Calu3 (cell line): ENCODE measurements around the gene HELZ. TPM values are rescaled to one million over a fixed set of nuclear protein-coding genes. Genes with fewer than 3 reads are reported as not detected.

Experiments used
- BruUV-seq: library from RNA; stranded (reverse); fragments of 400-500 nt; replicated peaks from 2 replicates; lab custom pipeline; 2021; lab: Mats Ljungman, UMichigan
- CTCF ChIA-PET: fragments of 300-600 bp; sonication (Branson Sonifier 250); formaldehyde crosslinking; loops from one replicate; lab custom pipeline; 2022; ENCODE audit warnings: antibody characterized with exemption; lab: Charles Lee
- DNase-seq: peaks from one replicate; pipeline ENCODE4 v3.0.0; 2022
- H3K27ac Mint-ChIP-seq: one replicate; pipeline ENCODE4 v1.8.0; 2022; ENCODE audit warnings: mixed read lengths; ENCODE audit not compliant: unreplicated experiment
- H3K27me3 Mint-ChIP-seq: one replicate; pipeline ENCODE4 v1.8.0; 2022; ENCODE audit warnings: mixed read lengths; ENCODE audit not compliant: unreplicated experiment
- H3K36me3 Mint-ChIP-seq: one replicate; pipeline ENCODE4 v1.8.0; 2022; ENCODE audit warnings: mild to moderate bottlenecking, moderate library complexity, mixed read lengths; ENCODE audit not compliant: insufficient read depth, unreplicated experiment
- H3K4me1 Mint-ChIP-seq: one replicate; pipeline ENCODE4 v1.8.0; 2022; ENCODE audit warnings: mild to moderate bottlenecking, low read depth, mixed read lengths; ENCODE audit not compliant: unreplicated experiment
- H3K4me3 Mint-ChIP-seq: one replicate; pipeline ENCODE4 v1.8.0; 2022; ENCODE audit warnings: mild to moderate bottlenecking, low read depth, moderate library complexity, mixed read lengths; ENCODE audit not compliant: unreplicated experiment
- H3K9me3 Mint-ChIP-seq: one replicate; pipeline ENCODE4 v1.8.0; 2022; ENCODE audit warnings: low read depth, mixed read lengths; ENCODE audit not compliant: unreplicated experiment
- CTCF ChIP-seq: fragments of 200-600 bp; IDR thresholded peaks from one replicate; pipeline ENCODE4 v1.8.0; 2022; ENCODE audit warnings: antibody characterized with exemption; ENCODE audit not compliant: unreplicated experiment
- intact Hi-C: fragments of 100-400 bp; cut with micrococcal nuclease; formaldehyde crosslinking; loops from one replicate; pipeline ENCODE4 v1.10.0; 2022; ENCODE audit not compliant: unreplicated experiment
- total RNA-seq: library from RNA; stranded (reverse); gene quantifications from 2 replicates; pipeline ENCODE4 v1.2.3, GENCODE V29; 2022

HELZ gene
- total RNA-seq, 1 experiment from 2014 or later = 60.8 TPM

- no peaks in the 10 kb centered on the region for H3K9me3 Mint-ChIP-seq
- H3K4me1 Mint-ChIP-seq = peaks cover 23% of the 10 kb centered on the region
- peaks cover 12% of the 10 kb centered on the region for H3K36me3 Mint-ChIP-seq
- no peak for TF ChIP-seq CTCF
- CTCF ChIA-PET = interaction anchor here (0.7 to 1.7 kb wide), 5 partner anchors 9 to 700 kb away, joined by 3 to 7 read pairs (median 3); no protein-coding TSS in a partner anchor
- no TSS peak for BruUV-seq
- no peak overlapping the region for H3K4me3 Mint-ChIP-seq
- no peaks in the 10 kb centered on the region for H3K27me3 Mint-ChIP-seq
- intact Hi-C loops = no loop called here
- H3K27ac Mint-ChIP-seq = no peak overlapping the region
- peak; percentile 10 for DNase-seq
These were observed 168.7 kb downstream of the HELZ start for GRCh38 chr17:67076290-67076689.

GRCh38 chr17:67074781-67075180 is 170.2 kb downstream of the HELZ start:
- Mint-ChIP-seq H3K4me1 (peaks cover 23% of the 10 kb centered on the region), H3K4me3 (no peak overlapping the region), H3K9me3 (no peaks in the 10 kb centered on the region), H3K36me3 (peaks cover 12% of the 10 kb centered on the region), H3K27me3 (no peaks in the 10 kb centered on the region), H3K27ac (peak overlapping the region; percentile 27)
- no peak for DNase-seq
- no peak for TF ChIP-seq CTCF
- CTCF ChIA-PET = interaction anchor here (1.1 kb wide), 1 partner anchor 30 kb away, joined by 3 read pairs; no protein-coding TSS in a partner anchor
- BruUV-seq = no TSS peak
- intact Hi-C loops = no loop called here

GRCh38 chr17:67072885-67073284 is 172.1 kb downstream of the HELZ start:
- Mint-ChIP-seq H3K4me3 (no peak overlapping the region), H3K36me3 (peaks cover 5% of the 10 kb centered on the region), H3K27ac (no peak overlapping the region), H3K9me3 (no peaks in the 10 kb centered on the region), H3K27me3 (no peaks in the 10 kb centered on the region), H3K4me1 (peaks cover 23% of the 10 kb centered on the region)
- no peak for DNase-seq
- CTCF ChIA-PET = no interaction called here
- TF ChIP-seq CTCF = no peak
- intact Hi-C loops = no loop called here
- BruUV-seq = no TSS peak

GRCh38 chr17:67071595-67071994 is 173.4 kb downstream of the HELZ start:
- DNase-seq = no peak
- TF ChIP-seq CTCF = no peak
- no peaks in the 10 kb centered on the region for H3K27me3 Mint-ChIP-seq
- no peak overlapping the region for H3K27ac Mint-ChIP-seq
- CTCF ChIA-PET = no interaction called here
- no peak overlapping the region for H3K4me3 Mint-ChIP-seq
- H3K9me3 Mint-ChIP-seq = no peaks in the 10 kb centered on the region
- H3K4me1 Mint-ChIP-seq = peaks cover 21% of the 10 kb centered on the region
- BruUV-seq = no TSS peak
- no peaks in the 10 kb centered on the region for H3K36me3 Mint-ChIP-seq
- intact Hi-C loops = no loop called here
